Measurements from ENCODE around the gene LIMK1. TPM values are rescaled to one million over a fixed set of nuclear protein-coding genes. Genes with fewer than 3 reads are reported as not detected.
A peak's percentile ranks its signal among the peaks of the same experiment; 100 is the strongest.
"Not testable (repeated sequence)": the region's sequence is repeated elsewhere in the genome, so short reads cannot be mapped to it uniquely, and the experiment has no call there.

The LIMK1 gene
- total RNA-seq, 1 donor from 2014 or later: 17.6 TPM

GRCh38 chr7:74105992-74106391 lies 22.4 kb downstream of the LIMK1 start:
- ATAC-seq: no peak
- DNase-seq (ENCODE audit: low spot score): no peak
- intact Hi-C loops (cut with DNase I): no loop called here

- DNase-seq (ENCODE audit: low spot score): no peak
- intact Hi-C loops (cut with DNase I): no loop called here
- no peak for ATAC-seq
Measured at GRCh38 chr7:74106846-74107245, 23.2 kb downstream of the LIMK1 start.

GRCh38 chr7:74115326-74115725 lies 31.7 kb downstream of the LIMK1 start:
- ATAC-seq (no peak), DNase-seq (ENCODE audit: low spot score) (no peak)
- intact Hi-C loops (cut with DNase I): no loop called here

- no peak for ATAC-seq
- intact Hi-C loops (cut with DNase I): no loop called here
Measured at GRCh38 chr7:74116356-74116755, 32.8 kb downstream of the LIMK1 start.

DNA sequence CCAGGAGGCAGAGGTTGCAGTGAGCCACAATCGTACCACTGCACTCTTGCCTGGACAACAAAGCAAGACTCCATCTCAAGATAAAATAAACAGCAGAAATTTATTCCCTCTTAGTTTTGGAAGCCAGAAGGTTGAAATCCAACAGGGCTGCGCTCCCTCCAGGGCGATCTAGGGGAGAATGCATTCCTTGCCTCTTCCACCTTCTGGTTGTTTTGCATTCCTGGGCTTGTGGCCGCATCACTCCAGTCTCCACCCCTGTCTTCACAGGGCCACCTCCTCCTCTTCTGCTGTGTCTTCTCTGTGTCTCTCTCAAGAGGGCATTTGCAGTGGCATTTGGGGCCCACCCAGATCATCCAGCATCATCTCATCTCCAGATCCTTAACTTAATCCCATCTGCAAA lies 36.2 kb downstream of the LIMK1 start:
- ATAC-seq (no peak), DNase-seq (ENCODE audit: low spot score) (no peak)
- intact Hi-C loops (cut with DNase I): no loop called here

More at GRCh38 chr7:74116356-74116755, 32.8 kb downstream of the LIMK1 start:
- DNase-seq (ENCODE audit: low spot score): no peak

GRCh38 chr7:74121401-74122249 lies 38.0 kb downstream of the LIMK1 start:
- ATAC-seq (peak; percentile 15), DNase-seq (ENCODE audit: low spot score) (no peak)
- intact Hi-C loops (cut with DNase I): no loop called here

- DNase-seq (ENCODE audit: low spot score); ATAC-seq; intact Hi-C loops (cut with DNase I): not testable (repeated sequence)
Measured at GRCh38 chr7:74123892-74124291, 40.3 kb downstream of the LIMK1 start.

- intact Hi-C loops (cut with DNase I): no loop called here
- no peak for DNase-seq (ENCODE audit: low spot score)
- ATAC-seq: no peak
Measured at GRCh38 chr7:74126220-74126880, 42.7 kb downstream of the LIMK1 start.

DNA sequence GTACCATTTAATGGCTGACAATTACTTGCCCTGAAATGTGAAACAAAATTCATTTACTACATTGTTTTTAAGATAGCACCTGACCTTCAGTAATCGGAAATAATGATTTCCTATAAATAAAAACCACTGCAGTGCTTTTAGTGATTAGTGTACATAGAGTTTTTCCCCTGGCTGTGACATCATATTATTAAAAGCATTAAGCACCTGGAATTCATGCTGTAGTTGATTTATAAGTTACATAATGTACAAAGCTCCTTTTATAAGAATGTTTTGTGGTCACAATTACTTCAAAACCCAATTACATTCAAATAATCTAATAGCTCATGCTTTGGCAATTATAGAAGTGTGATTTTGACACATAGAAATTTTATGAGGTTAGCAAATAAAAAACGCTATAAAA lies 46.3 kb downstream of the LIMK1 start:
- no peak for ATAC-seq

DNA sequence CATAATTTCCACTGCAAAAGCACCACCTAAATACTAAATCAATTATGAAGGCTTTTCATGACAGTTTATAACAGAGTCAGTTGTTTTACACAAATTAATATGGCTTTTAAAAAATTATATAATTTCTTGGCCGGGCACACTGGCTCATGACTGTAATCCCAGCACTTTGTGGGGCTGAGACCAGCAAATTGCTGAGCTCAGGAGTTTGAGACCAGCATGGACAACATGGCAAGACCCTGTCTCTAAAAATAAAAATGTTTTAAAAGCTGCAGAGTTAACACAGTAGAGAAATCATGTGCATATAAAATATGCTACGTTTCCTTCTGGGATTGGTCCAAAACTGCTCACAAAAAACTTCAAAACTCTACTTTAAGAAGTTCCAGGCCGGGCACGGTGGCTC lies 46.9 kb downstream of the LIMK1 start:
- no peak for DNase-seq (ENCODE audit: low spot score)
- ATAC-seq: no peak
- intact Hi-C loops (cut with DNase I): no loop called here

More for the DNA sequence above, 46.3 kb downstream of the LIMK1 start:
- intact Hi-C loops (cut with DNase I): no loop called here
- no peak for DNase-seq (ENCODE audit: low spot score)

GRCh38 chr7:74134117-74134620 lies 50.6 kb downstream of the LIMK1 start:
- DNase-seq (ENCODE audit: low spot score): no peak
- no peak for ATAC-seq
- intact Hi-C loops (cut with DNase I): no loop called here

- DNase-seq (ENCODE audit: low spot score) (no peak), ATAC-seq (no peak)
- intact Hi-C loops (cut with DNase I): no loop called here
Measured at GRCh38 chr7:74138334-74138867, 54.8 kb downstream of the LIMK1 start.

- intact Hi-C loops (cut with DNase I): no loop called here
- DNase-seq (ENCODE audit: low spot score) (no peak), ATAC-seq (no peak)
Measured at GRCh38 chr7:74138945-74139843, 55.6 kb downstream of the LIMK1 start.

DNA sequence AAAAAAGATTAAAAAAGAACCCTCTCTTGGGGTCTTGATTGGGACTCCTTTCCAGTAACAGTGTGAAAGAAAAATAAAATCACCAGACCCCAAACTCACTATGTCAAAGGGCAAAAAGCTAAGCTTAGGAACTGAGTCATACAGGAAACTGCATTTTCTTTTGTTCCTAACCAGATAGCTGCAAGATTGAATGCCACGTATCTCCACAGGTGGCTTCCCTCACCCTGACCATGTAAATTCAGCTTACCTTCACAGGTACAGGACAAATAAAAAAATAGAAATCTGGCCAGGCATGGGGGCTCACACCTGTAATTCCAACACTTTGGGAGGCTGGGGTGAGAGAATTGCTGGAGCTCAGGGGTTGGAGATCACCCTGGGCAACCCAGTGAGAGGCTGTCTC lies 58.1 kb downstream of the LIMK1 start:
- intact Hi-C loops (cut with DNase I): no loop called here
- DNase-seq (ENCODE audit: low spot score) (no peak), ATAC-seq (no peak)

- intact Hi-C loops (cut with DNase I): no loop called here
- DNase-seq (ENCODE audit: low spot score) (no peak), ATAC-seq (no peak)
Measured at GRCh38 chr7:74143383-74143782, 59.8 kb downstream of the LIMK1 start.

DNA sequence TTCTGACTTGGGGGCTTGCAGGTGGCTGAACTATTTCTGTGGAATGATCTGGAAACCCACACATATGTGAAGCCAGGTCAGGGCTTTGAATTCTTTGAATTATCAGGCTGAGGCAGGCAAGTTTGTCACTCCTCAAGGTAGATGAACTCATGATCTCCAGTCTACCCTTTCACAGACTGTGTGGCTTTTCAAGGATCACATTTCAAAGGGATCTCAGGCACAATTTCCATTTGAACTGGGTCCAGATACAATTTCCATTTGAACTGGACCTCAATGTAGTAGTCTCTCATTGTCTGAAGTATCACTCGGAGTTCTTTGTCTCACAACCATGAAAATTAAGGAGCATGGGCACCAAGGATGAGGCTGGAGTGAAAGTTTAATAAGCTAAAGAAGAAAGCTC lies 64.9 kb downstream of the LIMK1 start:
- intact Hi-C loops (cut with DNase I): no loop called here
- no peak for DNase-seq (ENCODE audit: low spot score)
- no peak for ATAC-seq

DNA sequence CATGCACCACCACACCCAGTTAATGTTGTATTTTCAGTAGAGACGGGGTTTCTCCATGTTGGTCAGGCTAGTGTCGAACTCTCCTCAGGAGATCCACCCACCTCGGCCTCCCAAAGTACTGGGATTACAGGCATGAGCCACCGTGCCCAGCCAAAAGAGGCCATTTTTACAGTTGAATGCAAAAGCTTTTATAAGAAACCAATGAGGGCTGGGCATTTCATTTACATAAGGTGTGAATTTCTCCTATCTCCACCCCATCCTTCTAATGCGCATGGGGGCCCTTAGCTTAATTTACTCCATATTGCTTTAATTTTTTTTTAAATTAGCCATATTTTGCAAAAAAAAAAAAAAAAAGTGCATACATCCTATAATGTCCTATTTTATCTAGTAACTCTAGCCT lies 65.5 kb downstream of the LIMK1 start:
- intact Hi-C loops (cut with DNase I): no loop called here
- no peak for ATAC-seq
- DNase-seq (ENCODE audit: low spot score): no peak

GRCh38 chr7:74149603-74150002 lies 66.0 kb downstream of the LIMK1 start:
- intact Hi-C loops (cut with DNase I): loop anchor here (10.0 kb wide), 1 partner anchor 225 kb away; no protein-coding TSS in a partner anchor
- DNase-seq (ENCODE audit: low spot score) (no peak), ATAC-seq (no peak)

DNA sequence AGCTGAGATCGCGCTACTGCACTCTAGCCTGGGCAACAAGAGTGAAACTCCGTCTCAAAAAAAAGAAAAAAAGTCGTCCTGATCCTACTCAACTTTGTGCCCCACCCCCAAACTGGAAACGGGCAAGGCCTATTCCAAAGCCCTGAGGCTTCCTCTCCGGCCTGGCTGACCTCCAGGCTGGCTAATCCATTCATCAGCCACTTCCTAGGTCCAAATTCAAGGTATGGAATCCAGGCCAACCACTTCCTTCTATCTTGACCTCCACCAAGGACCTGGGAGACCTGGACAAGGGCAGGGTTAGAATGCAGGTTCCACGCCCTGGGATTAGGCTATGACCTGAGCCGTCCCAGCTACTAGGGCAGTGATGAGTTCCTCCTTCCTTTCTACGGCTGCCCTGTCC lies 70.1 kb downstream of the LIMK1 start:
- intact Hi-C loops (cut with DNase I): loop anchor here (10.0 kb wide), 1 partner anchor 229 kb away; no protein-coding TSS in a partner anchor
- DNase-seq (ENCODE audit: low spot score) (no peak), ATAC-seq (no peak)

Measured in sciatic nerve (tissue), 2 donors.